T-helper 1 cell treated with Interleukin-12 subunit alpha and Interleukin-12 subunit beta and Interleukin-4 antibody, amounts not matched to agents 30 μg/mL and 1 μg/mL, for 36 hours (primary cell): ENCODE measurements around the gene RTEL1.

Source experiments
- H3K27ac Mint-ChIP-seq: one replicate; pipeline ENCODE4 v1.8.0; 2021; ENCODE audit warnings: mild to moderate bottlenecking, mixed read lengths
- H3K27me3 Mint-ChIP-seq: one replicate; pipeline ENCODE4 v1.8.0; 2021; ENCODE audit warnings: low read depth, mixed read lengths
- H3K36me3 Mint-ChIP-seq: one replicate; pipeline ENCODE4 v1.8.0; 2021; ENCODE audit warnings: low read depth, mixed read lengths
- H3K4me1 Mint-ChIP-seq: one replicate; pipeline ENCODE4 v1.8.0; 2021; ENCODE audit warnings: low read depth, mixed read lengths
- H3K4me3 Mint-ChIP-seq: one replicate; pipeline ENCODE4 v1.8.0; 2021; ENCODE audit warnings: mild to moderate bottlenecking, moderate library complexity, mixed read lengths
- H3K9me3 Mint-ChIP-seq: one replicate; pipeline ENCODE4 v1.8.0; 2021; ENCODE audit warnings: mixed read lengths

RTEL1 gene

GRCh38 chr20:63680857-63681608 is 22.9 kb downstream of the RTEL1 start:
- peaks cover 9% of the 10 kb centered on the region for H3K36me3 Mint-ChIP-seq
- no peaks in the 10 kb centered on the region for H3K27me3 Mint-ChIP-seq
- H3K4me3 Mint-ChIP-seq, result no peak overlapping the region
- H3K4me1 Mint-ChIP-seq, result no peaks in the 10 kb centered on the region
- no peak overlapping the region for H3K27ac Mint-ChIP-seq
- H3K9me3 Mint-ChIP-seq, result no peaks in the 10 kb centered on the region

- Mint-ChIP-seq H3K27ac (no peak overlapping the region), H3K9me3 (no peaks in the 10 kb centered on the region)
Measured at GRCh38 chr20:63681609-63682142, 23.6 kb downstream of the RTEL1 start.

GRCh38 chr20:63682384-63683139 is 24.4 kb downstream of the RTEL1 start:
- Mint-ChIP-seq H3K9me3 (no peaks in the 10 kb centered on the region), H3K27me3 (no peaks in the 10 kb centered on the region), H3K36me3 (peaks cover 4% of the 10 kb centered on the region), H3K4me1 (peaks cover 4% of the 10 kb centered on the region), H3K27ac (no peak overlapping the region), H3K4me3 (no peak overlapping the region)

More at GRCh38 chr20:63681609-63682142, 23.6 kb downstream of the RTEL1 start:
- H3K36me3 Mint-ChIP-seq, result peaks cover 4% of the 10 kb centered on the region
- no peaks in the 10 kb centered on the region for H3K27me3 Mint-ChIP-seq
- H3K4me3 Mint-ChIP-seq, result no peak overlapping the region
- H3K4me1 Mint-ChIP-seq, result no peaks in the 10 kb centered on the region

GRCh38 chr20:63685269-63686026 is 27.3 kb downstream of the RTEL1 start:
- H3K36me3 Mint-ChIP-seq, result peaks cover 4% of the 10 kb centered on the region
- no peak overlapping the region for H3K27ac Mint-ChIP-seq
- no peaks in the 10 kb centered on the region for H3K27me3 Mint-ChIP-seq
- peaks cover 4% of the 10 kb centered on the region for H3K4me1 Mint-ChIP-seq
- no peaks in the 10 kb centered on the region for H3K9me3 Mint-ChIP-seq
- H3K4me3 Mint-ChIP-seq, result no peak overlapping the region

GRCh38 chr20:63686094-63686491 is 28.0 kb downstream of the RTEL1 start:
- no peaks in the 10 kb centered on the region for H3K9me3 Mint-ChIP-seq
- no peak overlapping the region for H3K4me3 Mint-ChIP-seq
- H3K36me3 Mint-ChIP-seq, result peaks cover 4% of the 10 kb centered on the region
- no peak overlapping the region for H3K27ac Mint-ChIP-seq
- no peaks in the 10 kb centered on the region for H3K27me3 Mint-ChIP-seq
- H3K4me1 Mint-ChIP-seq, result peaks cover 4% of the 10 kb centered on the region

GRCh38 chr20:63686492-63687321 is 28.6 kb downstream of the RTEL1 start:
- Mint-ChIP-seq H3K4me1 (peaks cover 4% of the 10 kb centered on the region), H3K27me3 (no peaks in the 10 kb centered on the region), H3K36me3 (peaks cover 4% of the 10 kb centered on the region), H3K27ac (no peak overlapping the region), H3K9me3 (no peaks in the 10 kb centered on the region), H3K4me3 (no peak overlapping the region)

GRCh38 chr20:63687419-63688178 is 29.5 kb downstream of the RTEL1 start:
- peaks cover 6% of the 10 kb centered on the region for H3K36me3 Mint-ChIP-seq
- no peaks in the 10 kb centered on the region for H3K27me3 Mint-ChIP-seq
- H3K4me1 Mint-ChIP-seq, result peaks cover 4% of the 10 kb centered on the region
- H3K27ac Mint-ChIP-seq, result no peak overlapping the region
- no peaks in the 10 kb centered on the region for H3K9me3 Mint-ChIP-seq
- no peak overlapping the region for H3K4me3 Mint-ChIP-seq

- H3K9me3 Mint-ChIP-seq, result no peaks in the 10 kb centered on the region
- H3K4me3 Mint-ChIP-seq, result no peak overlapping the region
- H3K36me3 Mint-ChIP-seq, result peaks cover 6% of the 10 kb centered on the region
- H3K4me1 Mint-ChIP-seq, result peaks cover 4% of the 10 kb centered on the region
- H3K27ac Mint-ChIP-seq, result no peak overlapping the region
- no peaks in the 10 kb centered on the region for H3K27me3 Mint-ChIP-seq
Measured at GRCh38 chr20:63688228-63689045, 30.3 kb downstream of the RTEL1 start.

- Mint-ChIP-seq H3K36me3 (peaks cover 5% of the 10 kb centered on the region), H3K9me3 (no peaks in the 10 kb centered on the region), H3K4me3 (no peak overlapping the region)
Measured at GRCh38 chr20:63689046-63690002, 31.2 kb downstream of the RTEL1 start.

GRCh38 chr20:63690003-63690897 is 32.1 kb downstream of the RTEL1 start:
- no peaks in the 10 kb centered on the region for H3K9me3 Mint-ChIP-seq
- no peak overlapping the region for H3K27ac Mint-ChIP-seq
- H3K4me3 Mint-ChIP-seq, result no peak overlapping the region
- peaks cover 4% of the 10 kb centered on the region for H3K4me1 Mint-ChIP-seq
- peaks cover 5% of the 10 kb centered on the region for H3K36me3 Mint-ChIP-seq
- H3K27me3 Mint-ChIP-seq, result no peaks in the 10 kb centered on the region

More at GRCh38 chr20:63689046-63690002, 31.2 kb downstream of the RTEL1 start:
- no peak overlapping the region for H3K27ac Mint-ChIP-seq
- no peaks in the 10 kb centered on the region for H3K27me3 Mint-ChIP-seq
- peaks cover 4% of the 10 kb centered on the region for H3K4me1 Mint-ChIP-seq
